OCI-LY1 (cell line): ENCODE measurements around the gene DYDC1.

Experiments
- CTCF ChIP-seq: fragments of 200-600 bp; sonication (generic), shearing (Covaris generic); IDR thresholded peaks from 2 replicates; pipeline ENCODE4 v1.5.1; 2017; ENCODE audit warnings: mild to moderate bottlenecking, antibody characterized with exemption, low read length, moderate library complexity, mixed read lengths
- EZH2 ChIP-seq: fragments of 200-600 bp; sonication (generic), shearing (Covaris generic); IDR thresholded peaks from 2 replicates; pipeline ENCODE4 v1.8.0; 2017; ENCODE audit warnings: borderline replicate concordance, mixed run types, mild to moderate bottlenecking, antibody characterized with exemption, low read length, moderate library complexity, mixed read lengths

- TF ChIP-seq EZH2: no peak
- TF ChIP-seq CTCF: no peak
These were observed 1.2 kb upstream of the DYDC1 start for GRCh38 chr10:80357851-80358125.
